Neural crest cell (in vitro differentiated cells): ENCODE measurements around the gene GPR42. TPM values are rescaled to one million over a fixed set of nuclear protein-coding genes. Genes with fewer than 3 reads are reported as not detected.

Experiments
- DNase-seq: peaks from one replicate; pipeline ENCODE4 v3.0.0; 2021; ENCODE audit warnings: low read depth, mixed read lengths, low spot score
- H3K27ac Mint-ChIP-seq: one replicate; pipeline ENCODE4 v1.8.0; 2021; ENCODE audit warnings: mild to moderate bottlenecking, mixed read lengths; ENCODE audit not compliant: unreplicated experiment
- H3K27me3 Mint-ChIP-seq: 2 replicates; pipeline ENCODE4 v1.8.0; 2021; ENCODE audit warnings: low read depth, mild to moderate bottlenecking, mixed read lengths
- H3K36me3 Mint-ChIP-seq: 2 replicates; pipeline ENCODE4 v1.8.0; 2021; ENCODE audit warnings: low read depth, mild to moderate bottlenecking, mixed read lengths
- H3K4me1 Mint-ChIP-seq: 2 replicates; pipeline ENCODE4 v1.8.0; 2021; ENCODE audit warnings: mixed read lengths
- H3K4me3 Mint-ChIP-seq: one replicate; pipeline ENCODE4 v1.8.0; 2021; ENCODE audit warnings: mild to moderate bottlenecking, mixed read lengths
- H3K9me3 Mint-ChIP-seq: 2 replicates; pipeline ENCODE4 v1.8.0; 2021; ENCODE audit warnings: mixed read lengths
- CTCF ChIP-seq: fragments of 200-600 bp; sonication (generic); conservative IDR thresholded peaks from 2 replicates; pipeline ENCODE4 v1.5.0; 2021; ENCODE audit warnings: antibody characterized with exemption, mild to moderate bottlenecking
- total RNA-seq: library from RNA; stranded (reverse); gene quantifications from 2 replicates; pipeline ENCODE4 v1.2.1, GENCODE V29; 2021

The GPR42 gene
- total RNA-seq, 1 donor from 2014 or later = not detected

GRCh38 chr19:35408284-35409171 lies 37.7 kb downstream of the GPR42 start:
- no peak for TF ChIP-seq CTCF
- DNase-seq = no peak
- Mint-ChIP-seq H3K4me1 (peaks cover 5% of the 10 kb centered on the region), H3K9me3 (no peaks in the 10 kb centered on the region), H3K36me3 (no peaks in the 10 kb centered on the region), H3K27me3 (peaks cover 52% of the 10 kb centered on the region), H3K27ac (no peak overlapping the region), H3K4me3 (no peak overlapping the region)

DNA sequence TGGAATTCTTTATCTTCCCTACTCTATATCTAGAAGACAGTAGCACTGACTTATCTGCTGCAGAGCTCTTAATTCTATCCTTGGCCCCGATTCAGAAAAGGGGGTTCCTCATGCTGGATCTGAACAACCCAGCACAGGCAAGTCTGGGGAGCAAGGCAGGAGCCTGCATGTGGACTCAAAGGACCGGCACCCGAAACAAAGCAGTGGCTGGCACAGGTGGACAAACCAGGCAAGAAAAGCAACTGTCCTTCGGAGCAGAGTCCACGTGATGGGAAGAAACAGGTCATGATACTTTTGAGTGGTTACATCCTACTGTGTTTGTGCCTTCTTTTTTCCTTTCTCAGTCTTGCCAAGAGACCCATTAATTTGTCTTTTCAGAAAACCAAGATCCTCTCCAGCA lies 38.3 kb downstream of the GPR42 start:
- peaks cover 5% of the 10 kb centered on the region for H3K4me1 Mint-ChIP-seq
- H3K27me3 Mint-ChIP-seq = peaks cover 59% of the 10 kb centered on the region
- H3K9me3 Mint-ChIP-seq = no peaks in the 10 kb centered on the region
- H3K27ac Mint-ChIP-seq = no peak overlapping the region
- no peaks in the 10 kb centered on the region for H3K36me3 Mint-ChIP-seq
- H3K4me3 Mint-ChIP-seq = no peak overlapping the region
- DNase-seq = no peak
- TF ChIP-seq CTCF = no peak

- H3K27ac Mint-ChIP-seq = no peak overlapping the region
- no peaks in the 10 kb centered on the region for H3K36me3 Mint-ChIP-seq
- no peaks in the 10 kb centered on the region for H3K9me3 Mint-ChIP-seq
- no peaks in the 10 kb centered on the region for H3K4me1 Mint-ChIP-seq
- H3K4me3 Mint-ChIP-seq = no peak overlapping the region
- TF ChIP-seq CTCF = no peak
- peaks cover 64% of the 10 kb centered on the region for H3K27me3 Mint-ChIP-seq
- DNase-seq = no peak
These were observed 39.6 kb downstream of the GPR42 start for GRCh38 chr19:35410487-35410886.

- TF ChIP-seq CTCF = no peak
- H3K36me3 Mint-ChIP-seq = no peaks in the 10 kb centered on the region
- peaks cover 79% of the 10 kb centered on the region for H3K27me3 Mint-ChIP-seq
- H3K9me3 Mint-ChIP-seq = no peaks in the 10 kb centered on the region
- no peaks in the 10 kb centered on the region for H3K4me1 Mint-ChIP-seq
- H3K4me3 Mint-ChIP-seq = no peak overlapping the region
- no peak for DNase-seq
- no peak overlapping the region for H3K27ac Mint-ChIP-seq
These were observed 43.6 kb downstream of the GPR42 start for GRCh38 chr19:35414442-35414841.

DNA sequence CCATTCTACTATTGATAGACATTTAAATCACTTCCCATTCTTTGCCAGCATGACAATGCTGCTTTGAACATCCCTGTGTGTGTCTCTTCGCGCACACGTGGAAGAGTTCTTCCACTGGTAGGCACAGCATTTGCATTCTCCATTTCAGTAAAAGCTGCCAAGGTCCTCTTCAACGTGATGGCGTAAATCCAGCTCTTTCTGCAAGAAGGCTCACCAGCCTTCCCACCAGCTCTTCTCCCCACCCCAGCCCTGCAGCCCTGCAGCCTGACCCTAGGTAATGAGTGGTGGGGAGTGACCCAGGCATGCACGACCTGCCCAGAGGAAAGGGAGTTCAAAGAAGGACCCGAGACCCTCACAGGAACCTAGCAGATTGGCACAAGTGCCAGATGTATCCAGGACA lies 45.5 kb downstream of the GPR42 start:
- Mint-ChIP-seq H3K4me3 (no peak overlapping the region), H3K36me3 (no peaks in the 10 kb centered on the region), H3K4me1 (no peaks in the 10 kb centered on the region), H3K27me3 (peaks cover 67% of the 10 kb centered on the region), H3K9me3 (no peaks in the 10 kb centered on the region), H3K27ac (no peak overlapping the region)
- no peak for TF ChIP-seq CTCF
- DNase-seq = no peak
